Lung (tissue), 12 donors: ENCODE results near the gene SPATA3. TPM values are rescaled to one million over a fixed set of nuclear protein-coding genes. Genes with fewer than 3 reads are reported as not detected.

Source experiments
- ATAC-seq: fragments of 200-7000 bp; cut with Tn5 transposase; one replicate; pipeline ENCODE4 v1.9.1; 2020; ENCODE audit warnings: moderate number of reproducible peaks; ENCODE audit not compliant: insufficient read depth, low FRiP score
- DNase-seq, 3 donors: peaks; one replicate each; pipeline ENCODE4 v3.0.0-alpha.2; 2013 to 2017
- H3K27ac ChIP-seq, 2 donors: one replicate each; pipeline ENCODE4 v1.5.1; 2013; ENCODE audit warnings: mild to moderate bottlenecking in 2 of 2, moderate library complexity in 2 of 2, control low read depth in 1 of 2, inconsistent platforms in 1 of 2, low read depth in 1 of 2, low read length in 1 of 2
- H3K27me3 ChIP-seq, 3 donors: one replicate each; pipeline ENCODE4 v1.5.1; 2013; ENCODE audit warnings: low read length in 2 of 3; ENCODE audit not compliant: control insufficient read depth in 3 of 3, insufficient read depth in 3 of 3
- H3K36me3 ChIP-seq, 4 donors: one replicate each; pipeline ENCODE4 v1.5.1; 2013; ENCODE audit warnings: low read length in 4 of 4, mild to moderate bottlenecking in 1 of 4, moderate library complexity in 1 of 4; ENCODE audit not compliant: control insufficient read depth in 4 of 4, insufficient read depth in 4 of 4
- H3K4me1 ChIP-seq, 5 donors: one replicate each; pipeline ENCODE4 v1.5.1; 2013; ENCODE audit warnings: low read length in 5 of 5, mild to moderate bottlenecking in 2 of 5, moderate library complexity in 1 of 5; ENCODE audit not compliant: control insufficient read depth in 5 of 5, insufficient read depth in 5 of 5
- H3K4me3 ChIP-seq: one replicate; pipeline ENCODE4 v1.5.1; 2013; ENCODE audit warnings: mild to moderate bottlenecking, control low read depth, moderate library complexity
- H3K9ac ChIP-seq, 2 donors: one replicate each; pipeline ENCODE4 v1.5.1; 2013; ENCODE audit warnings: low read length in 2 of 2, control low read depth in 1 of 2; ENCODE audit not compliant: insufficient read depth in 1 of 2
- H3K9me3 ChIP-seq, 4 donors: one replicate each; pipeline ENCODE4 v1.5.1; 2013; ENCODE audit warnings: low read length in 3 of 4, mild to moderate bottlenecking in 1 of 4, moderate library complexity in 1 of 4; ENCODE audit not compliant: control insufficient read depth in 4 of 4, insufficient read depth in 3 of 4
- WGBS, 2 donors: extraction: QIAGEN DNeasy Blood & Tissue Kit; methylation state at CpG; one replicate each; pipeline ENCODE4 v1.1.7; 2013; 5-methylcytosine and 5-hydroxymethylcytosine counted together
- polyA plus RNA-seq, 2 donors: library from polyadenylated mRNA; stranded (reverse); fragments of 200-250 nt; gene quantifications; one replicate each; pipeline ENCODE4 v1.2.1, GENCODE V29; 2013
- total RNA-seq, 2 donors: library from RNA; depleted of rRNA in 1 of 2; stranded (reverse); fragments of >200 nt in 1 of 2; gene quantifications; one replicate each; pipeline ENCODE4 v1.2.1, GENCODE V29; 2014 to 2021
- TF ChIP-seq, protein P1 (sequence below): IDR thresholded peaks from 2 replicates; pipeline ENCODE4 v1.5.1; 2012; ENCODE audit warnings: mild to moderate bottlenecking; ENCODE audit errors: control extremely low read depth, extremely low read depth
- donor health status: control.
- donor health status: control.
- donor health status: Bipolar disorder and iron deficiency.
- donor health status: healthy.
- donor health status: DM: yes; HTN: yes; CAD: no.

Gene SPATA3
- total and polyA plus RNA-seq, 4 donors, result not detected

- Histone ChIP-seq H3K27me3 (peaks cover 5 to 21% (median 16%) of the 10 kb centered on the region in 3 donors), H3K9ac (no peak overlapping the region), H3K4me3 (no peak overlapping the region), H3K27ac (no peak overlapping the region), H3K4me1 (peaks cover 0 to 6% (median 0%) of the 10 kb centered on the region in 5 donors), H3K36me3 (no peaks in the 10 kb centered on the region), H3K9me3 (peaks cover 0 to 2% (median 0%) of the 10 kb centered on the region in 4 donors)
- DNase-seq (no peak), ATAC-seq (no peak)
- 42 to 62% methylated on average over 64 to 70 of the region's 70 CpGs for WGBS, 2 donors
- TF ChIP-seq, protein P1, sequence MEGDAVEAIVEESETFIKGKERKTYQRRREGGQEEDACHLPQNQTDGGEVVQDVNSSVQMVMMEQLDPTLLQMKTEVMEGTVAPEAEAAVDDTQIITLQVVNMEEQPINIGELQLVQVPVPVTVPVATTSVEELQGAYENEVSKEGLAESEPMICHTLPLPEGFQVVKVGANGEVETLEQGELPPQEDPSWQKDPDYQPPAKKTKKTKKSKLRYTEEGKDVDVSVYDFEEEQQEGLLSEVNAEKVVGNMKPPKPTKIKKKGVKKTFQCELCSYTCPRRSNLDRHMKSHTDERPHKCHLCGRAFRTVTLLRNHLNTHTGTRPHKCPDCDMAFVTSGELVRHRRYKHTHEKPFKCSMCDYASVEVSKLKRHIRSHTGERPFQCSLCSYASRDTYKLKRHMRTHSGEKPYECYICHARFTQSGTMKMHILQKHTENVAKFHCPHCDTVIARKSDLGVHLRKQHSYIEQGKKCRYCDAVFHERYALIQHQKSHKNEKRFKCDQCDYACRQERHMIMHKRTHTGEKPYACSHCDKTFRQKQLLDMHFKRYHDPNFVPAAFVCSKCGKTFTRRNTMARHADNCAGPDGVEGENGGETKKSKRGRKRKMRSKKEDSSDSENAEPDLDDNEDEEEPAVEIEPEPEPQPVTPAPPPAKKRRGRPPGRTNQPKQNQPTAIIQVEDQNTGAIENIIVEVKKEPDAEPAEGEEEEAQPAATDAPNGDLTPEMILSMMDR, result no peak
Measured at GRCh38 chr2:230990131-230990898, 5.6 kb upstream of the SPATA3 start.

DNA sequence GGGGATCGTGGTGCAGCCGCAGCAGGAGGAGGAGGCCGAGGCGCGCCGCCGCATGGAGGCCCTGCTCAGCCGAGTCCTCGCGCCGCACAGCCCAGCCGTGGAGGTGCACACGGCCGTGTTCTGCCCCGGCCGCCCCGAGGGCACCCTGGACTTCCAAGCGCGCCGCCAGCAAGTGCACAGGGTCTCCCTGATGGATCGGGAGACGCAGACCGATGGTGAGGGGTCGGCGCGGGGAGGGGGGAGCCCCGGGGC lies 5.1 kb upstream of the SPATA3 start:
- 43 to 64% methylated on average over 16 to 27 of the region's 27 CpGs for WGBS, 2 donors
- Histone ChIP-seq H3K9ac (no peak overlapping the region), H3K4me1 (peaks cover 0 to 6% (median 0%) of the 10 kb centered on the region in 5 donors), H3K36me3 (no peaks in the 10 kb centered on the region), H3K4me3 (no peak overlapping the region), H3K9me3 (peaks cover 0 to 2% (median 0%) of the 10 kb centered on the region in 4 donors), H3K27ac (no peak overlapping the region), H3K27me3 (peaks cover 5 to 23% (median 16%) of the 10 kb centered on the region in 3 donors)
- TF ChIP-seq, protein P1, result no peak
- ATAC-seq, result no peak
- no peak for DNase-seq

DNA sequence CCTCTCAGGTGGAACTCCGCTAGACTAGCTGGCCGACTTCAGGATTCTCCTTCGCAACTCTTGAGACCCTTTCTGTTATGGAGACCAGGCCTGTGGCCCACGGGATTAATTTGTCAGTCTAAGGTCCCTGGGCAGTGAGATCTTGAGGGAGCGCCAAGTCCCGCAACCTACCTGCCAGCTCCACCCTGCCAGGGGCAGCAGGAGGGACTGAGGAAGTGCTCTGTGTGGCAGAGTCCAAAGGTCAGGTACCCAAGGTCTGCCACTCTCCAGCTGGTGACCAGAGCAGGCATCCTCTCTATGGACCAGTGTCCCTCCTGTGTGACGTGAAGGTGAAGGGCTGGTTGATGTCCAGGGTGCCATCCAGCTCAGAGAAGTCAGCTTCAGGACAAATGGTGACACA lies 4.3 kb upstream of the SPATA3 start:
- ATAC-seq, result no peak
- Histone ChIP-seq H3K4me1 (peaks cover 0 to 6% (median 0%) of the 10 kb centered on the region in 5 donors), H3K4me3 (no peak overlapping the region), H3K9ac (no peak overlapping the region), H3K27ac (no peak overlapping the region), H3K36me3 (no peaks in the 10 kb centered on the region), H3K9me3 (peaks cover 0 to 4% (median 0%) of the 10 kb centered on the region in 4 donors), H3K27me3 (peaks cover 5 to 23% (median 16%) of the 10 kb centered on the region in 3 donors)
- no peak for DNase-seq
- 85 to 93% methylated on average over 7 of the region's 7 CpGs for WGBS, 2 donors
- TF ChIP-seq, protein P1, result no peak

GRCh38 chr2:230996661-230997060 lies 740 bp downstream of the SPATA3 start:
- H3K4me3 ChIP-seq, result no peak overlapping the region
- TF ChIP-seq, protein P1, result no peak
- no peak overlapping the region for H3K27ac ChIP-seq
- ATAC-seq (no peak), DNase-seq (no peak)
- H3K36me3 ChIP-seq, result no peaks in the 10 kb centered on the region
- H3K9ac ChIP-seq, result no peak overlapping the region
- H3K9me3 ChIP-seq, result peaks cover 0 to 2% (median 0%) of the 10 kb centered on the region in 4 donors
- H3K27me3 ChIP-seq, result peaks cover 6 to 18% (median 17%) of the 10 kb centered on the region in 3 donors
- no peaks in the 10 kb centered on the region for H3K4me1 ChIP-seq
